HG02642 (cell line): Measurements from ENCODE around the gene BTN2A1.
"Not testable (repeated sequence)": the region's sequence is repeated elsewhere in the genome, so short reads cannot be mapped to it uniquely, and the experiment has no call there.

Experiments
- ATAC-seq: cut with Tn5 transposase; IDR thresholded peaks from one replicate; pipeline ENCODE4 v1.9.1; 2021; ENCODE audit warnings: mild to moderate bottlenecking; ENCODE audit not compliant: unreplicated experiment, poor library complexity

BTN2A1 gene

GRCh38 chr6:26431258-26432172 is 26.2 kb upstream of the BTN2A1 start:
- ATAC-seq = no peak

- ATAC-seq = no peak
Measured at GRCh38 chr6:26432627-26433201, 25.0 kb upstream of the BTN2A1 start.

GRCh38 chr6:26433680-26434079 is 24.1 kb upstream of the BTN2A1 start:
- not testable (repeated sequence) for ATAC-seq

- no peak for ATAC-seq
Measured at GRCh38 chr6:26436018-26436417, 21.7 kb upstream of the BTN2A1 start.

DNA sequence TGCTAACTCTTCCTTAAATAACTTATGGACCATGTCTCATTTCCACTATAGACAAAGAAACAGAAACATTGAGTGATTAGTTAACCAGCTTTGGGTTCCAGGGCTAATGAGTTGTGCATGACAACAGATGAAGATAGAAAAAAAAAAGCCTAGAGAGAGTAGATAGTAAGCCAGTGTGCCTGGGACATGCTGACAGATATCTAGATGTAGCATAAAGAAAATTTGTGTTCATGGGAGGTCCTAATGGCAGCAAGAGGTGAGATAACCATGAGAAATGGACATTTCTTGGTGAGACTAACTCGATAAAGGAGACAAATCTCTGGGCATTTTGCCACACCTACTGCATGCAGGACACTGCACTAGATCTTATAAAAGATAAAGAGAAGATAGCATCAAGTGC is 20.2 kb upstream of the BTN2A1 start:
- ATAC-seq = no peak

DNA sequence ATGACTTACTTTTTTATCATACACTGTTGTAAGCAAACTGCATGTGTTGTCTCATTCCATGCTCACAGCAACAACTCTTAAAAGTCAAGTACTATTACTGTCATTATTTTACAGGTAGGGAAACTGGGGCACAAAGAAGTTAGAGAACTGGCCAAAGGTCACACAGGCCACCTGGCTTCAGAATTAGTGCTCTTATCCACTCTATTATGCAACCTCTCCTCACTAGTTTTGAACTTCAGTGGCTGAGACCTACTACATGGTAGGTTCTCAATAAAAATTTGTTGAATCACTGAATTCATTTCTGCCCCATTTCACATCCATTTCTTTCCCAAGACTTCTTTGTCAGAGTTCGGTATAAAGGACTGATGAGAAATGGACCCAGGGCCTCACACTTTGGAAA is 19.8 kb upstream of the BTN2A1 start:
- no peak for ATAC-seq

DNA sequence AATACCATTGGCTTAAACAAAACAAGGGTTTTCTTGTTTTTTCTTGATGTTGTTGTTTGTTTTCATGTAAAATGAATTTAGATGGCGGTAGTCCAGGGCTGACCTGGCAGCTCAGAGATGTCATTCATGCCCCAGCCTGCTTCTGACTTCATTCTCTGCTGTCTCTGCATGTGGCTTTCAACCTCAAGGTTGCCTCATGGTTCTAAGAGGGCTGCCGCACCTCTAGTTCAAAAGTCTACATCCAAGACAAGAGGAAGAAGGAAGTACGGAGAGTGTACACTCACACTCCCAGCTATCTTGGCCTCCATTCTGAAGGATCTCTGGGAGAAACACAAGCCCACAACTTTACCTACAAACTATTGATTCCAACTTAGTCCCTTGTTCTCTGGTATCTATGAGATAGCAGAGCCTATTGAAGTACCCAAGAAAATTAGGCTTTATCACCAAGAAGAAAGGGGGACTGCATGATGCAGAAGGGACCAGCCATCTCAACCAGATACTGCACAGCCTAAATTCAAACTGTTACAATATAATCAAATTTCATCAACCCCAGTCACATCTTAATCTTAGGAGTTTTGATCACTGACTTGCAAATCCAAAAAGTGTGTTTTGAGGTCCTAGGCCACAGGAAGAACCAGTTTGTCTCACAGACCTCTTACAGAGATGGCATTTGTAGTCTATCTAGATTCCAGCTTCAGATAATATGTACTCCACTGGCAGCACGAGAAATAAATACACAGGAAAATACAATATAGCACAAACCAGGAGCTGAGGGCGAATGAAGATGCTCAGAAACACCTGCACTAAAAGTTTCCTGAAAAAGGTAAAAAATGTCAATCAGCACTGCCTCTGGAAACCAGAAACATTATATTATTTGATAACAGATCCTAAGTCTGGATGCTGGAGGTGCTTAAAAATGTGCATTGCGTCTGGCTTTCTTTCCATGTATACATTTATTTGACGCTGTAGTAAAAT is 18.3 kb upstream of the BTN2A1 start:
- ATAC-seq = no peak

- no peak for ATAC-seq
Measured at GRCh38 chr6:26440977-26441358, 16.8 kb upstream of the BTN2A1 start.

GRCh38 chr6:26441977-26442376 is 15.8 kb upstream of the BTN2A1 start:
- no peak for ATAC-seq

- peak; percentile 74 for ATAC-seq
Measured at GRCh38 chr6:26445934-26446667, 11.7 kb upstream of the BTN2A1 start.

- no peak for ATAC-seq
Measured at GRCh38 chr6:26447257-26447656, 10.5 kb upstream of the BTN2A1 start.

DNA sequence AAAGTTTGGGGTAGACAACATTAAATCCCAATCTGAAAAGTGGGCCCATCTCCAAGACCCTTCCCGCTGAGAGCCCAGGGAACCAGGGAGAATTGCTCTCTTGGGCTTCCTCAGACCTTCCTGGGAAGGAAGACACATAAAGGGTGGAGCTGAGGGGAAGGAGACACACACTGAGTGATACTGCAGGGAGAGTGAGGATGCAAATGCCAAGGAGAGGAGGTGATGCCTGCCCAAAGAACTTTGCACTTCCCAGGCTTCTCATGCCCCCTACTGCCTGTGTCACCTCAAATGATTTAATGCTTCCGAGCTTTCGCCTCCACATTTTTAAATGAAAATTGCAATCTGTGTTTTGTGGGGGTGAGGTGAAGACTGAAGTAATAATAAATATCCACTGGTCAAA is 7.5 kb upstream of the BTN2A1 start:
- no peak for ATAC-seq

- ATAC-seq = no peak
Measured at GRCh38 chr6:26452631-26453235, 5.0 kb upstream of the BTN2A1 start.

DNA sequence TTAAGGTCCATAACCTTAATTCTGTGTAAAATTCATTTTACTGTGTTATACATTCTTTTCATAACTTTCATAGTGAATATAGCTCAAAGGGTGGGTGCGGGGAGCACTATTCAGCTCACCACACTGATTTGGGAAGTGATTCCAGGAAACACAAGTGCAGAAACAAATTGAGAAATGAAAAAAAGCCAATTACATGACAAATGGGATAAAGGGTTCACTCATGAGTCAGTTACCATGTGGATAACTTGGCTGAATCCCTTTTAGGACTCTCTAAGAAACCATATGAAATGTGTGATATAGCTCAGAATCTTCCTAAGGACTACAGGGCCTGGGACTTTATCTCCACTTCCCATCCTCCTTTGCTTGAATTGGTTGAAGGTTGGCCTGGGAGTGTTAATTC is 3.1 kb upstream of the BTN2A1 start:
- no peak for ATAC-seq

- no peak for ATAC-seq
Measured at GRCh38 chr6:26455357-26455970, 2.3 kb upstream of the BTN2A1 start.

DNA sequence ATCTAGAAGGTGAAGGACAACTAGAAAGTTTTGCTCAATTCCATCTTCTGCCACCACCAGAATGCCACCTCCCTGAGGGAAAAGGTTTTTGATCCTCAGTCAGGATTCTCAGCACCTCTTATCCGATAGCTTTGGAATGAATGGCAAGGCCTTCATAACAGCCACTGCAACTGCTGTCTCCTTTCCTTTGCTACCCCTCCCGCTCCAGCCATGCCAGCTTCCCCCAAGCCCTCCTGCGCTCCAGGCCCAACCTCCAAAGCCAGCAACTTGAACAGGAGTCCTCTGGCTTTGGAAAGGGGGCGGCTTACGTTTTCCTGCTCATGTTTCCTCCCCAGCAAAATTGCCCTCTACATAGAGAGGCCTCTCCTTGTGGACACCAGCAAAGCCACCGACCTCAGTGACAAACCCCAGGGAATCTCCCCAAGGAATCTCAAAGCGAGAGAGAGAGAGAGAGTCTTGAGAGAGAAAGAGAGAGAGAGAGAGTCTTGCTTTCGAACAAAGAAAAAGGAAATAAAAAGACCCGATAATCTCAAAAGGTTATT is 420 bp upstream of the BTN2A1 start:
- peak; percentile 30 for ATAC-seq

DNA sequence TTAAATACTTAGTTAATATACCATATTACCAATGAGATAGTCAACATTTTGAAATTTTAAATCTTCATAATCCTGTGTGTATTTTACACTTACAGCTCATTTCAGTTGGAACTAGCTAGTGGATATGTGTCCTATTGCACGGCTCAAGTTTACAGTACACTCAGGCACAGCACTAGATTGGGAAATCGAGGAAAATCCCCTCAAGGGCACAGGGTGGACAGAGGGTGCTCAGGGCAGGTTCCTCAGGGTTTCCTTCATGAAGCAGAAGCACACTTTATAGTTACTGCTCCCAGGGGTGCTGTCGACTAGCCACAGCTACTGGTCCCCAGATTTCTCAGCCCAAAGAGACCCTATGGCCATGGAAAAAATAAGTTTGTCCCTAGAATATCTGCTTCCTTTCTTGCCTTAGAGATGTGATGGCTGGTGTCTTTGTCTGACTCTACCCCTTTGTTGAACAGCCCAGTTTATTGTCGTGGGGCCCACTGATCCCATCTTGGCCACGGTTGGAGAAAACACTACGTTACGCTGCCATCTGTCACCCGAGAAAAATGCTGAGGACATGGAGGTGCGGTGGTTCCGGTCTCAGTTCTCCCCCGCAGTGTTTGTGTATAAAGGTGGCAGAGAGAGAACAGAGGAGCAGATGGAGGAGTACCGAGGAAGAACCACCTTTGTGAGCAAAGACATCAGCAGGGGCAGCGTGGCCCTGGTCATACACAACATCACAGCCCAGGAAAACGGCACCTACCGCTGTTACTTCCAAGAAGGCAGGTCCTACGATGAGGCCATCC is 1.5 kb downstream of the BTN2A1 start:
- no peak for ATAC-seq

DNA sequence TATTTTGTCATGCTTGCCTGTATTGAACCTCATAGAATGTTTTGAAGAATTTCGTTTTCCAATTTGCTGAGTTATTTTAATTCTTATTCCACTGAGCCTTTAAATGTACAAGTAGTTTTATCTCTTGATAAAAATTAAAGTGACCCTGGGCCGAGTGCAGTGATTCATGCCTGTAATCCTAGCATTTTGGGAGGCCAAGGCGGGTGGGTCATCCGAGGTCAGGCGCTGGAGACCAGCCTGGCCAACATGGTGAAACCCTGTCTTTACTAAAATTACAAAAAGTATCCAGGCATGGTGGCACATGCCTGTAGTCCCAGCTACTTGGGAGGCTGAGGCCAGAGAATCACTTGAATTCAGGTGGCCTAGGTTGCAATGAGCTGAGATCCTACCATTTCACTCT is 3.6 kb downstream of the BTN2A1 start:
- not testable (repeated sequence) for ATAC-seq
